GM19397 (cell line): Measurements from ENCODE around the gene PCP4L1.
A peak's percentile ranks its signal among the peaks of the same experiment; 100 is the strongest.
"Not testable (repeated sequence)": the region's sequence is repeated elsewhere in the genome, so short reads cannot be mapped to it uniquely, and the experiment has no call there.

Experiments
- ATAC-seq: cut with Tn5 transposase; IDR thresholded peaks from one replicate; pipeline ENCODE4 v1.9.1; 2021; ENCODE audit warnings: mild to moderate bottlenecking, moderate library complexity; ENCODE audit not compliant: unreplicated experiment

Gene PCP4L1

GRCh38 chr1:161311595-161312181 lies 53.1 kb downstream of the PCP4L1 start:
- no peak for ATAC-seq

DNA sequence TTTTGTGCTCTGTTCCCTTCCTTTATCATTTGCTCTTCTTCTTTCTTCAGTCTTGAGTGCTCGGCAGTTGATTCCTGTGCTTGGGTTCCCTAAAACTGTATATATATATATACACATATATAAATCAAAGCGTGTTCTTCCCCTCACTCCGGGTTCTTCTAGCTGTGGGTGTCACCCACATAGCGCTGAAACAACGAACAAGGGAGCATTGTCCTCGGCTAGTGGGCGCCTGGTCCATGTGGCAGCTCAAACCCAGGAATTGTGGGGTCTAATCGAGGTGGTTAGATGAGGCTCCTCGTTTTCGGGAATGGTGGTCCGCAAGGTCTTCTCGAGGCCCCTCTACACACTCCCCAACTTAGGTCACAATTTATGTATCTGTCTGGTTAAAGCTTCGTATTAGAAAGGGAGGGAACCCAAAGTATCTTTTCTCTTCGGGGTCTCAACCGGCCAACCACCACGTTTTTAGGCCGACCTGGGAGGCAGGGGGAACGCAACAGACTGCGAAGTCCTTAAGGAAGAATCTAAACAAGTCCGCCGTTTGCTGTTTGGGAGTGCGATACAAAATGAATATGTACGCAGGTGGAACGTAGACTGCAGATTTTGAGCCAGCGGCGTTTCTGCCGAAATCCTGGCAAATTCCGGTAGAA lies 55.1 kb downstream of the PCP4L1 start:
- no peak for ATAC-seq

DNA sequence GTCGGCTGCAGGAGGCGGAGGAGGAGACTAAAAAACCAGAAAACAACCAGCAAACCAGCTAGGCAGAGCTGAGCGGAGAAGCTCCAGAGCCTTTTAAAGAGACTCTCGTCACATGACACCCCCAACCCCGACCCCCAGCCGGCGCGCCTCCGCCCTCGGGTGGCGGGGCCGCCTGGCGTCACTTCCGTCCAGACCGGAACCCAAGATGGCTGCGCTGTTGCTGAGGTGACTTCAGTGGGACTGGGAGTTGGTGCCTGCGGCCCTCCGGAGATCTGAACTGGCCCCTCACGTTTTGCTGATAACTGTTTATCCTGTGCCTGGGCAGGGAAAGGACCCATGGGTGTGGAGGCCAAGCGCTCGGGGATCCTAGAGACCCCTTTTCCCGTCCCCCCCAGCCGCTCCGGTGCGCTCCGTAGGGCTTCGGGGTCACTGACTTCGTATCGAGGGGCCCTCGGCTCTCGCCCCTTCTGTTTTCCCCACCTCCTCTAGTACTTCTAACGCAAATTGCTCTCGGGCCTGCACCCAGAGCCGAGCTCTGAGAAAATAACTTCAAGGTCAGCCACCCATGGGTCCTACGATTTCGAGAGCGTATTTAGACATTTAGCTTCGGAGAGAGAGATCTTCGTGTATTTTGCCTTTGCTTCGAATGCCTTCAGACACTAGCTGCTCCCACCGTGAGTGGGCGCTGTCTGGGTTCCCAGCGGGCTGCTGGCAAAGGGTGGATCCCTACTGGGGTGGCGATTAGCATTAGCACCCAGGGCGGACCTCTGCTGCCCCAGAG lies 55.8 kb downstream of the PCP4L1 start, which contains the start of gene SDHC:
SDHC (plus strand) TSS at position 181 of the 781 bp plus-strand sequence; CDS start at position 206, 25 bp downstream.
- ATAC-seq = peak; percentile 98

- not testable (repeated sequence) for ATAC-seq
These were observed 57.5 kb downstream of the PCP4L1 start for GRCh38 chr1:161315841-161316674.

DNA sequence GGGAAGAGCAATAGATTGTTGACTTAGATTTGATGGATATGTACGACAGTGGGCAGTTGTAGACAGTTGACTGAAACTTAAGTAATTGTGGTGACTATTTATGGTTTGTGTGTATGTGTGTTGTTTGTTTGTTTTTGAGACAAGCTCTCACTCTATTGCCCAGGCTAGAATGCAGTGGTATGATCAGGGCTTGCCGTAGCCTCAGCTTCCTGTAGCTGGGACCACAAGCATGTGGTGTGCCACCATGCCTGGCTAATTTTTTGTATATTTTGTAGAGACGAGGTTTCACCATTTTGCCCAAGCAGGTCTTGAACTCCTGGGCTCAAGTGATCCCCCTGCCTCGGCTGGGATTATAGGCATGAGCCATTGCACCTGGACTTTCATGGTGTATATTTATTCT lies 65.5 kb downstream of the PCP4L1 start:
- ATAC-seq = no peak

- ATAC-seq = no peak
These were observed 71.8 kb downstream of the PCP4L1 start for GRCh38 chr1:161330346-161330745.

DNA sequence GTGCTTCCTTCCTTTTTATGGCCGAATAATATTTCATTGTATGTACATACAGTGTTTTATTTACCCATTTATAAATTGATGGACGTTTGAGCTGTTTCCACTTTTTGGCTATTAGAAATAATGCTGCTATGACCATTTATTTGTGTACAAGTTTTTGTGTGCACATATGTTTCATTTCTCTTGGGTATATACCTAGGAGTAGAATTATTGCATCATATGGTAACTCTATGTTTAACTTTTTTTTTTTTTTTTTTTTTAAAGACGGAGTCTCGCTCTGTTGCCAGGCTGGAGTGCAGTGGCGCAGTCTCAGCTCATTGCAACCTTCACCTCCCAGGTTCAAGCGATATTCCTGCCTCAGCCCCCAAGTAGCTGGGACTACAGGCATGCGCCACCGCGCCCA lies 74.6 kb downstream of the PCP4L1 start:
- no peak for ATAC-seq
